Right ventricle myocardium inferior (tissue), 1 donor: Measurements from ENCODE around the gene CFD. TPM values are rescaled to one million over a fixed set of nuclear protein-coding genes. Genes with fewer than 3 reads are reported as not detected.

Source experiments
- ATAC-seq: fragments of 200-7000 bp; cut with Tn5 transposase; one replicate; pipeline ENCODE4 v1.9.1; 2020; ENCODE audit warnings: mild to moderate bottlenecking, moderate library complexity
- DNase-seq: peaks from one replicate; pipeline ENCODE4 v3.0.0; 2021; ENCODE audit errors: missing footprints
- intact Hi-C: fragments of 100-400 bp; cut with DNase I; formaldehyde crosslinking; loops from one replicate; pipeline ENCODE4 v1.11.0; 2022
- total RNA-seq: library from RNA; stranded (reverse); fragmentation: NEBNext Ultra II Directional; extraction: Animal tissue kit (Norgen Biotek cat#: 25700); gene quantifications from one replicate; pipeline ENCODE4 v1.2.1, GENCODE V29; 2021
- donor health status: DM: no; HTN: yes; CAD: no; lungs with severe emphysema.

Gene CFD
- total RNA-seq, 1 donor from 2014 or later: 655 TPM

DNA sequence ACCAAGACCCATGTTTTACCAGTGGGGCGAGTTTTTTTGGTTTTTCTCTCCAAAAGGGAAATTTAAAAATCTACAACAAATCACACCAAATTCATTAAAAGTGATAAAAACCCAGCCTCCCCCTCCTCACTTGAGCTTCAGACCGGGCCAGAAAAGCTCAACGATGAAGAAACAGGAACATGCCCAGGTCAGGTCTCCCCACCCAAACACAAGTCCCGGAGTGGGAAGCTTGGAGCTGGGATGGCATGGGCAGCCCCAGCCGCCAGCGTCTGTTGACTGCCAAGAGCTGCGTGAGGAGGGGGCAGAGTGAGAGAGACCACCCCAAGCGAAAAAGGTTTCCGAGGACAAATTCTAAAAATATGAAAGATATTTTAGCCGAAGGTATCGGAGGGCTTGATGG is 37.5 kb downstream of the CFD start:
- intact Hi-C loops: no loop called here
- DNase-seq: no peak
- ATAC-seq: no peak

DNA sequence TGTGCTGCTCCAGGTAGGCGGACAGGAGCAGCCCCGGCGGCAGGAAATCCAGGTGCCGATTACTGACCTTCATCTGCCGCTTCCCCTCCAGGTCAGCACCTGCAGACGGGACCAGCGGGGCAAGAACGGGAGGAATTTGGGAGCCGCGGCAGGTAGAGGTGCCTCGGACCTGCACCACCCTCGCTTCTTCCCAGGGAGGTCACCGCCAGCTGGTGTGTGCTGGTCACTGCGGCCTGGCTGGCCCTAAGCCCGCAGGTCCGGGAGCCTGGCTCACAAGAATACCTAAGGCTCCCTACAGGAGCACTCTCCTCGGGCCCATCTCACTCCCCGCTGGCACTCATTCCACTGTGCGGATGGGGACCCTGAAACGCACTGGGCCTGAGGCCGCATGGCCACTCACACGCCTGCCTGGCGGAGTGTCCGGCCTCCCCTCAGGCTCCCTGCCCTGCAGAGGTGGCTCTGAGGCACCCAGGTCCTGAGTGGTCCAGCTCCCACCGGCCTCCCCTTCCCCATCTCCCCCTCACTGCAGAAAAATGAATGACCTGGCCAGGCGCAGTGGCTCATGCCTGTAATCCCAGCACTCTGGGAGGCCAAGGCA is 38.1 kb downstream of the CFD start:
- ATAC-seq (no peak), DNase-seq (no peak)
- intact Hi-C loops: no loop called here

DNA sequence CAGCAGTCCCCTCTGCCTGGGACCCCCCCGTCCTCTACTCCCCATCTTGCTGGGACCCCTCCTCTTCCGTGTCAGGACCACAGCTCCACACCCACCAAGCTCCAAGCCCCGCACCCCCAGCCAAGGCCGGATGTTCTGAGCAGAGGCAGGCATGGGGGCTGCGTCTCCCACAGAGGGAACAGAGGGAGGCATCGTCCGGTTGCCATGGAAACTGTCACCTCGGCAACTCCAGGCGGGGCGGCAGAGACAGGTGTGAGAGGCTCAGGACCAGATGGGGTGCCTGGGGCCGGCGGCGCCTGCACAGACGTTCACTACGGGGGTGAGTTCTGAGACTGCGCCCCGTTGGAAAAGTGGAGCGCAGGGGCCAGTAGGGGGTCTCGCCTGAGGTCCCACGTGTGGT is 39.2 kb downstream of the CFD start:
- no peak for ATAC-seq
- intact Hi-C loops: no loop called here
- DNase-seq: no peak

DNA sequence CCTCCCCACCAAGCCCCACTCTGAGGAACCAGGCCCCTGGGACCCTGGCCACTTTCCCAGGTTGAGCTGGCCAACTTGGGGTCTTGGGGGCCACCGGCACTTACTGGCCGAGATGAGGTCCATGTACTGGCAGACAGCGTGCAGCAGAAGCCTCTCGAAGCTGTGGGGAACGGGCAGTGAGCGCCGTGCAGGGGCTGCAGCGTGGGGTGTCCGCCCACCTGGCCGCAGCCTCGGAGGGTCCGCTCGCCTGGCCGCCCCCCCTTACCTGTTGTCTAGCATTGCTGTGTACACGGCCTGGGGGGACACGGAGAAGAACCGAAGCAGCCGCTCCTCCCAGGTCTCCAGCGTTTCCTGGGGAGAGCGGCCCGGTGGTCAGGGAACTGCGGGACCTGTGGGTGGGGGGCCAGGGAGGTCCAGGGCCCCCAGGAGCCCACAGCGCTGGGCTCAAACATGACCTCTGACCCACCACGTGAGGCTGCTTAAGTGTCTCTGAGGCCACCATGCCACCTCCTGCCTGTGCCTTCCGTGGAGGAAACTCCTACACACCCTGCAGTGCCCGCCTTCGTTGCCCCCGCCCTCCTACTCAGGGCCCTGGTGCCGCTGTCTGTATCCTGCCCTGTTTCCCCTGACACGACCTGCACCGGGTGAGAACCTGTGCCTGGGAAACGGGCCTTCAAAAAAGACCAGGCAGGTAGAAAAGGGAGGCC is 40.0 kb downstream of the CFD start:
- DNase-seq (no peak), ATAC-seq (no peak)
- intact Hi-C loops: no loop called here

DNA sequence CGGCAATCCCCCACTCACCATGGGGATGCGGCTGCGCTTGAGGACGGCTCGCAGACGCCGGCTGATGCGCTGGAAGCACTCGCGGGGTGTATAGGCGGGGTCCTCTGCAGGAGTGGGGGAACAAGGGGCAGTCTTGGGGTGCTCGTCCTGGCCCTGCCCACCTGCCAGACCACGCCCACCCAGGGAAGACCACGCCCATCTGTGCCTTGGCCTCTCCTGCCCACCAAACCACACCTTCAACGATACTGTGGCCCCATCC is 40.5 kb downstream of the CFD start:
- intact Hi-C loops: no loop called here
- ATAC-seq: no peak
- no peak for DNase-seq

DNA sequence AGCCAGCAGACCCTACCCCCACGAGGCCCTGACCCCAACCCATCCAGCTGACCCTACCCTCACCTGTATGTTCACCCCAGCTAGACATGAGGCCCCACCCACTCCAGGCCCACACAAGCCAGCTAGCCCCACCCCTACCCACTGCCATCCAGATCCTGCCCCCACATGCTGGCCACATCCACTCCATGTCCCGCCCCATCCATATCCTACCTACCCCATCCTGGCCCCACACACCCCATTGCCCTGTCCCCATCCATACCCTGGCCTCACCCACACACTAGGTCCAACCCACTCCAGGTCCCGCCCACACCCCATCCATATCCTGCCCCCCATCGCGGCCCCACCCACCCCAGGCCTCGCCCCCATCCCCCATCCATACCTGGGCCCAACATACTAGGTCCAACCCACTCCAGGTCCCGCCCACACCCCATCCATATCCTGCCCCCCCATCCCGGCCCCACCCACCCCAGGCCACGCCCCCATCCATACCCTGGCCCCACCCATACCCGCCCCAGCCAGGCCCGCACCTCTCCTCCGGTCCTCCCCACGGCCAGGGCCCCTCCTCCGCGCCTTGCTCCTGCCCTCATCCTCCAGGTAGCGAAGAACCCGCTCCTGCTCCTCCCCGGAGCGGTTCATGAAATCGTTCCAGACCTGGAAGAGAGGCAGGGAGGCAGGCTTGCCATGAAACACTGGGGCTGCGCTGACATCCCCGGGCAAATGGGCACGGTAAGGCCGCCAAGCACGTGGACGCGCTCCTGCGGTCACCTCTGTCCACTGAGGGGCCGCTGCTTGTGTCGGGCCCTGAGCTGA is 41.0 kb downstream of the CFD start:
- ATAC-seq (peak; percentile 9), DNase-seq (no peak)
- intact Hi-C loops: no loop called here

DNA sequence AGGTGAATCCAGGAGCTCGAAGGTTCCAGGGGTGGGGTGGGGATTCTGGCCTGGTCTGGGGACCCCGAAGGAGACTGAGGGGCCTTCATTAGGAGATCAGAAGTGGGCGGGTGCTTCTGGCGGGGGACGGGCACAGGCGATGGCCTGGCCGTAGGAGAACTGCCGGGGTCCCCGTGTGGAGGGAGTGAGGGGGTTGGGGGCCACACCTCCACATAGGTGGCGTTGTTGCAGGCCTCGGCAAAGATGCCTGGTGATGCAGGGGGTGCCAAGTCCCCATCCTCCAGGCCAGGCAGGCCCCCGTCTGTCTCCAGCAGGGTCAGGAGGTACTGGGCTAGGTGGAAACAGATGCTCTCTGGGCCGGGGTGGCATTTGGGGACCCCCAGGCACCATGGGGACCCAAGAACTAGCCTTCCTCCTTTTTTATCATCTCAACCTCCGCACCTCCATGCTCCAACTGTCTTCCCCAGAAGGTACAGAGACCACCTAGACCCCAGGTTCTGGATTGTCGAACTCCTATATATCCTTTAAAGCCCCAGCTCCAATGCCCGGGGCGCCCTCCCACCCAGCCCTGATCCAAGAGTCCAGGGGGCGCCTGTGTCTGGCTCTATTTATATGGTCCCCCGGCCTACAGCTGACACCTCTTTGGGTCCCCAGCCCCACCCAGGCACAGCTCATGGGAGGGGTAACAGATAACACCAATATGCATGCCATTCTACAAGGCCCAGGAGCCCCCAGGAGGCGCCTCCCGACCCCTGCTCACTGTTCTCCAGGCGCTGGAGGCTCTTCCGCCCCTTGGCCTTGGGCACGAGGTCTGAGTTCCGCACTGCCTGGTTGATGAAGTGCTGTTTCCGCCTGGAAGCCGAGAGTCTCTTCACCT is 42.0 kb downstream of the CFD start:
- DNase-seq (no peak), ATAC-seq (no peak)
- intact Hi-C loops: no loop called here

DNA sequence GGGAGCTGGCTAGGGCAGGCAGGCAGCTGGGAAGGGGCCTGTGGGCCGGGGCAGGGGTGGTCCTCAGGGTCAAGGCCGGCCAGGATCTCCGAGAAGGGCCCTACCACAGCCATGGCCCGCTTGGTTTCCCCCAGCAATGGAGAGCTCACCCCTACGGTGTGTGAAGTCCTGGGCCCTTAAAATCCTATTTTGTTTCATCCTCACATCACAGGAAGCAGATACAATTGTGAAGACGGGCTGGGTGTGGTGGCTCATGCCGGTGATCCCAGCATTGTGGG is 42.6 kb downstream of the CFD start:
- DNase-seq (no peak), ATAC-seq (no peak)
- intact Hi-C loops: no loop called here

DNA sequence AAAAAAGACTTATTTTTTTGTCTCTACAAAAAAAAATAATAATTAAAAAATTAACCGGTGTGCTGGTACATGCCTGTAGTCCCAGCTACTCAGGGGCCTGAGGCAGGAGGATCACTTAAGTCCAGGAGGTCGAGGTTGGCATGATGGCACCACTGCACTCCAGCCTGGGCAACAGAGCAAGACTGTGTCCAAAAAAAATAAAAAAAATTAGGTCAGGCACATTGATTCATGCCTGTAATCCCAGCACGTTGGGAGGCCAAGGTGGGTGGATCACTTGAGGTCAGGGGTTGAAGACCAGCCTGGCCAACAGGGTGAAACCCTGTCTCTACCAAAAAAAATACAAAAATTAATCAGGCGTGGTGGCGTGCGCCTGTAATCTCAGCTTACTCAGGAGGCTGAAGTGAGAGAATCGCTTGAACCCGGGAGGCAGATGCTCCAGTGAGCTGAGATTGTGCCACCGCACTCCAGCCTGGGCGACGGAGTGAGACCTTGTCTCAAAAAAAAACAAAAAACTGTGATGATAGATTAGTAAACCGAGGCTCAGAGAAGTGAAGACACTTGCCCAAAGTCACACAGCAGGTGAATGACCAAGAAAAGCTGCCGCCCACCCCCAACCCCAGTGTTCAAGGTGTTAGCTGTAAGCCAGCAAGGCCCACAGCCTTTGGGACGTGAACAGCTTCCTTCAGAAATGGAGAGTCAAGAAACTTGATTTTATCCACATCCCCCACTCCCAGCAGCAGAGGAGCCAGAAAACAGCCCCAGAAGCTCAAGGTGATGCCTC is 43.2 kb downstream of the CFD start:
- ATAC-seq (no peak), DNase-seq (no peak)
- intact Hi-C loops: no loop called here

DNA sequence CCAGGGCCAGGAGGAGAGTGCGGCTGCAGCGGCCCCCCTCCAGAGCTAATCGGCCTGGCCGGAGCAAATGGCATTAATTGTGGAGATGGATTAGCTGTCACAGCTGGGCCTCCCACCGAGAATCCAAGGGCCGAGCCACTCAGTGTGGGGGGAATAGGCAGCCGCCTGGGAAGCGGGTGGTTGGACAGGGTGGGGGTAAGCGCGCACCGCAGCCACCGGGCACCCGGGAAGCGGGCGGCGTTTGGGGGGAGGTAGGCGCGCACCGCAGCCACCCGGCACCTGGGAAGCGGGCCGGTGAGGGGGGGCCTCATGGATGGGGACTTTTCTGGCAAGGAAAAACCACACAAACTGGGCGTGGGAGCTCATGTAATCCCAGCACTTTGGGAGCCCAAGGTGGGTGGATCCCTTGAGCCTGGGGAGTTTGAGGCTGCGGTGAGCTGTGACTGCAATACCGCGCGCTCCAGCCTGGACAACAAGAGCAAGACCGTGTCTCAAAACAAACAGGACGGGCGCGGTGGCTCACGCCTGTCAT is 43.9 kb downstream of the CFD start:
- ATAC-seq (no peak), DNase-seq (no peak)
- intact Hi-C loops: no loop called here

DNA sequence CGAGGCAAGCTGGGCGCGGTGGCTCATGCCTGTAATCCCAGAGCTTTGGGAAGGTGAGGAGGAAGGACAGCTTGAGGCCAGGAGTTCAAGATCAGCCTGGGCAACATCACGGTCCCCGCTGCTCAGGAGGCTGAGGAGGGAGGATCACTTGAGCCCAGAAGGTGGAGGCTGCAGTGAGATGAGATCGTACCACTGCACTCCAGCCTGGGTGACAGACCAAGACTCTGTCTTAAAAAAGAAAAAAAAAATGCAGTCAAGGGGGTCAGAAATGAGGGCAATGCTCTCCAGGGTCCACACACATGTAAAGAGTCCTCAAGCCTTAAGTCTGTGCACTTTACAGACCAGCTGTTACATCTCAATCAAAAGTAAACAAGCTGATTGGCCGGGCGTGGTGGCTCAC is 45.1 kb downstream of the CFD start:
- ATAC-seq (no peak), DNase-seq (no peak)
- intact Hi-C loops: no loop called here

DNA sequence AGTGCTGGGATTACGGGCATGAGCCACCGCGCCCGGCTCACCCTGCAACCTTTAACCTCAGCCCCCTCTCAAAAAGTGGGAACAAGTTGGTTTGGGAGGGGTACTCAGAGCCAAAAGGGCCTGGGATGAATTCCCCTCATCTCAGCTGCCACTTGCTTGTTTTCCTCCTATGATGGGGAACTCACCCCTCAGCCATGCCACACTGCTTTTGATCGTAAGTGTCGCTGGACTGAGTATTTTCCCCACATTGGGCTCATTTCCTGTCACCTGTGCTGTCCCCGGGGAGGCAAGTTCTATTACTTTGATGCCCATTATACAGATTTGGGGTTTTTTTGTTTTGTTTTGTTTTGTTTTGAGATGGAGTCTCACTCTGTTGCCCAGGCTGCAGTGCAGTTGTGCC is 47.0 kb downstream of the CFD start:
- intact Hi-C loops: no loop called here
- DNase-seq (no peak), ATAC-seq (no peak)

DNA sequence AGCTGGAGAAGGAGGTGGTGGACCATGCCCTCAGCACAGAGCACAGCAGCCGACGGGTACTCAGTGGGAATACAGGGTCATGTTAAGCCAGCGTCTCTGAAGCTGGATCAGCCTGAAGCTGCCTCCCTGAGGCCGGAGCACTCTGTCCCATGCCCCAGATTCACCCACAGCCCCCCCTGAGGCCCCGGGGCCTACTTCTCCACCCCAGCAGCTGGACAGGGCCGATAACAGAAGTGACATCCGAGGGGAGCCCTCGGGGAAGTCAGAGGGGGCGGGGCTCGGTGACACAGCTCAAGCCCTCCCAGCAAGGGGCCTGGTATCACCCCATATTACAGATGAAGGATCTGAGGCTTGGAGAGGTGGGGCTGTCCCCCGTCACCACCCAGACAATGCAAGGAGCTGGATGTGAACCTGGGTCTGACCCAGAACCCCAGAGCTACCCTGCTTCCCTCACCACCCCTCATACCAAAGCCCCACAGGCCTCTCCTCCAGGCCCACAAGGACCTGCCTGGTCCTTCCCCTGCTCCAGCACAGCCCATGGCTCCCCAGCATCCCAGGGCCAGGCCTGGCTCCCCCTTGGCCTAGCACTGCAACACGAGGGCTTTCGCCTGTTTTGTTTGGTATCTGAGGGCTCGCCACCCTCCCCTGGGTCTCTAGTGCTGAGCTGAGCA is 47.9 kb downstream of the CFD start:
- DNase-seq (no peak), ATAC-seq (no peak)
- intact Hi-C loops: no loop called here

DNA sequence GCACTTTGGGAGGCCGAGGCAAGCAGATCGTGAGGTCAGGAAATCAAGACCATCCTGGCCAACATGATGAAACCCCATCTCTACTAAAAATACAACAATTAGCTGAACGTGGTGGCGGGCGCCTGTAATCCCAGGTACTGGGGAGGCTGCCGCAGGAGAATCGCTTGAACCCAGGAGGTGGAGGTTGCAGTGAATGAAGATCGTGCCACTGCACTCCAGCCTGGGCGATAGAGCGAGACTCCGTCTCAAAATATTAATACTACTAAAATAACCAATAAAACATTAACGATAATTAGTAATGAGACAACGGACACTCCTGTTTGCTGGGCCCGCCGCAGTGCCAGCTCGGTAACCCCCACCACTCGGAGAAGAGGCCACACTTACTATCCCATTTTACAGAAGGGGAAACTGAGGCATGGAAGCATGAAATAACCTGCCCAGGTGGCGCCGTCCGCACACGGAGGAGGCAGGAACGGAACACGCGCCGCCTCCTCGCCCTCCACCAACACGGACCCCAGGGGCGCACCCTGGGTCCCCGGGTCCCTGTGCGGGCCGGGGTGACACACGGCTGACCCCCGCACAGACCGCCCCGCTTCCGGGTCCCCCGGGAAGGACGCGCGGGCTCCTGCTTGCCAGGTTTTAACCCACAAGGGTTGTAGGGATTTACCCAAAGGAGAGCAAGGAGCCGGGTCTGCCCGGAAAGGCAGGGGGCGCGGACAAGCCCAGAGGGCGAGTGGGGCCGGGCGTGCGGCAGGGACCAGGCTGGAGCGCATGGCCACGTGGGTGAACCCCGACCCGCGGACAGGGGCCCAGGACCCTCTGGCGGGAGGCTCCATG is 52.0 kb downstream of the CFD start:
- no peak for ATAC-seq
- intact Hi-C loops: loop anchor here (5.0 kb wide), 1 partner anchor 39 kb away; no protein-coding TSS in a partner anchor

DNA sequence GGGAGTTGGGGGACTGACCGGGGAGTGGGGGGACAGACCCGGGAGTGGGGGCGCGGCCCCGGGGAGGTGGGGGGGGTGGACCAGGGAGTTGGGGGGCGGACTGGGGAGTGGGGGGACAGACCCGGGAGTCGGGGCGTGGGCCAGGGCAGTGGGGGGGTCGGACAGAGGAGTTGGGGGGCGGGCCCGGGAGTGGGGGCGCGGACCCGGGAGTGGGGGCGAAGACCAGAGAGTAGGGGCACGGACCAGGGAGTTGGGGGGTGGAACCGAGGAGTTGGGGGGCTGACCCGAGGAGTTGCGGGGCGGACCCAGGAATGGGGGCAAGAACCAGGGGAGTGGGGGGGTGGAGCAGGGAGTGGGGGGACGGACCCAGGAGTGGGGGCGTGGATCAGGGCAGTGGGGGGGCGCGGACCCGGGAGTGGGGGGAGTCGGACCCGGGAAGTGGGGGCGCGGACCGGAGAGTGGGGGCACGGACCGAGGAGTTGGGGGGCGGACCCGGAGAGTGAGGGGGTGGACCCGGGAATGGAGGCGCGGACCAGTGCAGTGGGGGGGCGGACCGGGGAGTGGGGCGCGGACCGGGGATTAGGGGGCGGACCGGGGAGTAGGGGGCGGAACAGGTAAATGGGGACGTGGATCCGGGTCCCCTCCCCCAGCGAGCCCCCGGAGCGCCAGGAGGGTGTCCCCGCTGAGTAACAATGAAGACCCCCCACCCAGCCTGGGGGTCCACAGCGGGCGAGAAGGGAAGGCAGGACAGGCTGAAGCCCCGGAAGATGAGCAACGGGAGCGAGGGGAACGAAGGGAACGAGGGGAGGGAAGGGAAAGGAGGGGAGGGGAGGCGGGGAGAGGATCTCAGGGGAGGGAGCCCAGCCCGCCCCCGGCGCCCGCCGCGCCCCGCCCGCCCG is 53.0 kb downstream of the CFD start:
- DNase-seq: no peak
- ATAC-seq: no peak
- intact Hi-C loops: loop anchor here (5.0 kb wide), 1 partner anchor 40 kb away; no protein-coding TSS in a partner anchor

More for the DNA sequence above, 52.0 kb downstream of the CFD start:
- DNase-seq: no peak
